D721Med (cell line): ENCODE data around the gene PRPF40A.
A peak's percentile ranks its signal among the peaks of the same experiment; 100 is the strongest.
"Not testable (repeated sequence)": the region's sequence is repeated elsewhere in the genome, so short reads cannot be mapped to it uniquely, and the experiment has no call there.

ENCODE experiments used
- DNase-seq: peaks from one replicate; pipeline ENCODE4 v3.0.0; 2011; ENCODE audit warnings: low spot score; ENCODE audit not compliant: insufficient read length
- FAIRE-seq: peaks from 2 replicates; lab custom pipeline; 2011; peaks lifted over from hg19 to GRCh38; lab: Jason Lieb, UNC
- CTCF ChIP-seq: IDR thresholded peaks from 2 replicates; pipeline ENCODE4 v1.5.1; 2012; ENCODE audit warnings: mild to moderate bottlenecking, control low read depth; ENCODE audit not compliant: insufficient read depth; ENCODE audit errors: missing control alignments

Gene PRPF40A

GRCh38 chr2:152723918-152724317, 6.7 kb upstream of the PRPF40A start:
- DNase-seq (no peak), FAIRE-seq (no peak)
- TF ChIP-seq CTCF = no peak

- FAIRE-seq, DNase-seq: not testable (repeated sequence)
Measured at GRCh38 chr2:152722639-152723038, 5.4 kb upstream of the PRPF40A start.

- TF ChIP-seq CTCF = no peak
- DNase-seq (no peak), FAIRE-seq (no peak)
Measured at GRCh38 chr2:152720794-152721193, 3.5 kb upstream of the PRPF40A start.

GRCh38 chr2:152718909-152719645, 1.8 kb upstream of the PRPF40A start:
- FAIRE-seq (no peak), DNase-seq (no peak)

GRCh38 chr2:152718076-152718908, 1.0 kb upstream of the PRPF40A start, which contains the start of gene ARL6IP6:
Gene ARL6IP6 (plus strand): TSS chr2:152718620. CDS start chr2:152718625, 5 bp downstream.
- FAIRE-seq (no peak), DNase-seq (no peak)
- no peak for TF ChIP-seq CTCF

More at GRCh38 chr2:152718909-152719645, 1.8 kb upstream of the PRPF40A start:
- no peak for TF ChIP-seq CTCF

GRCh38 chr2:152716805-152717227, 445 bp downstream of the PRPF40A start:
- no peak for TF ChIP-seq CTCF
- FAIRE-seq = no peak
- DNase-seq = no peak

- TF ChIP-seq CTCF = peak; percentile 49
- no peak for FAIRE-seq
- DNase-seq = no peak
Measured at GRCh38 chr2:152715854-152716428, 1.3 kb downstream of the PRPF40A start.
